ENCODE measurements around the gene CACNA1C. TPM values are rescaled to one million over a fixed set of nuclear protein-coding genes. Genes with fewer than 3 reads are reported as not detected.

CACNA1C gene
- total RNA-seq, 4 donors from 2014 or later: 0.38 to 2.4 (median 1.4) TPM

DNA sequence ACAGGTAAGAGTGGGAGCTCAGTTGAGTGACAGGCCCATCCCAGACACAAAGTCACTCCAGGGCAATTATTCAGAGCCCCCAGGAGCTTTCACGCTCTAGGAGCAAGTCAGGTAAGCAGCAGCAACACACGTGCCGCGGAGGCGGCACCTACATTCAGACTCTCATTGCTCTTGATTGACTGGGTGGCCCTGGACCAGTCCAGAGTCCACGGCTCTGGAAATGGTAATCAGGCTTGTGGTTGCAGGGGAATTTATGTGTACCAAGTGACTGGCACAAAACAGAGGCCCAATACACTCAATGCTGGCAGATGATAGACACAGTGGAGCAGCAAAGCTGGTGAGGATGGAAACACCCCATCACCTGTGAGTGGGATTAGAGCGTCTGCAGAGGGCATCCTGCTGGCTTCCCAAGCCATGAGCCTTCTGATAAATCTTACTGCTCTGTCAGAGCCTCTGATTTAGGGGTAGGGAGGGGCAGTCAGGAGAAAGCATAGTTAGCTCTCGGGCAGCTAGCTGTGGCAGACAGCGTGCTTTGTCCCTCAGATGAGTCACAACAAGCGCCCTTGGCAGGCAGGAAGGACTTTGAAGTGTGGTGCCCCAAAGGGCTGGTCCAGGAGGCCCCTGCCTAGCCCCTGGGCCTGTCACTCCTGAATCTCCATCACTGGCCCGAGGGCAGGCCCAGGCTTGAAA, 344.7 kb downstream of the CACNA1C start:
- WGBS, 2 donors: 80 to 88% methylated on average over 11 of the region's 11 CpGs
- intact Hi-C loops (cut with DNase I; ENCODE audit: low total_unique reads): no loop called here
- no peak for DNase-seq (ENCODE audit: low spot score in 2 of 2)
- H3K4me3 ChIP-seq (ENCODE audit: low read depth, poor library complexity, severe bottlenecking): no peak overlapping the region
- TF ChIP-seq, protein P1, sequence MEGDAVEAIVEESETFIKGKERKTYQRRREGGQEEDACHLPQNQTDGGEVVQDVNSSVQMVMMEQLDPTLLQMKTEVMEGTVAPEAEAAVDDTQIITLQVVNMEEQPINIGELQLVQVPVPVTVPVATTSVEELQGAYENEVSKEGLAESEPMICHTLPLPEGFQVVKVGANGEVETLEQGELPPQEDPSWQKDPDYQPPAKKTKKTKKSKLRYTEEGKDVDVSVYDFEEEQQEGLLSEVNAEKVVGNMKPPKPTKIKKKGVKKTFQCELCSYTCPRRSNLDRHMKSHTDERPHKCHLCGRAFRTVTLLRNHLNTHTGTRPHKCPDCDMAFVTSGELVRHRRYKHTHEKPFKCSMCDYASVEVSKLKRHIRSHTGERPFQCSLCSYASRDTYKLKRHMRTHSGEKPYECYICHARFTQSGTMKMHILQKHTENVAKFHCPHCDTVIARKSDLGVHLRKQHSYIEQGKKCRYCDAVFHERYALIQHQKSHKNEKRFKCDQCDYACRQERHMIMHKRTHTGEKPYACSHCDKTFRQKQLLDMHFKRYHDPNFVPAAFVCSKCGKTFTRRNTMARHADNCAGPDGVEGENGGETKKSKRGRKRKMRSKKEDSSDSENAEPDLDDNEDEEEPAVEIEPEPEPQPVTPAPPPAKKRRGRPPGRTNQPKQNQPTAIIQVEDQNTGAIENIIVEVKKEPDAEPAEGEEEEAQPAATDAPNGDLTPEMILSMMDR (IDR thresholded peaks at IDR 0.05): no peak
- no peak for TF ChIP-seq POLR2A (IDR thresholded peaks at IDR 0.05)

DNA sequence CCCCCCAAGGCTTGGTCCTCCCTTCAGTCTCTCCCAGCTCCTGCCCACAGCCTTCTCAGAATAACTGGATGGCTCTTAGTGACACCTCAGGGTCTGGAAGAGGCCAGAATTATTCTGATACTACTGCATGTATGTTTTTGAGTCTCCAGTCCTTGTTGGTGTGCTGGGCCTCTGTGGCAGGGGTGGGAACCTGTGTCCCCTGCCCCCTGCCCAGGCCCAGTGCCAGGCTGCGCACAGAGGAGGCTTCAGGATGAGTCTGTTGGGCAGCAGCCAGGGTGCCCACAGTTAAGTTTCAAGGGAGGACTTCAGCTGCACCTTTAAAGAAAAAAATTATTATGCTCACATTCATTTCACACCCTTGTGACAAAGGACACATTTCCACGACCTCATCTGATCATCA, 348.3 kb downstream of the CACNA1C start:
- 57 to 60% methylated on average over 2 of the region's 2 CpGs for WGBS, 2 donors
- DNase-seq (ENCODE audit: low spot score in 2 of 2): no peak
- no peak overlapping the region for H3K4me3 ChIP-seq (ENCODE audit: low read depth, poor library complexity, severe bottlenecking)
- intact Hi-C loops (cut with DNase I; ENCODE audit: low total_unique reads): no loop called here
- TF ChIP-seq POLR2A (IDR thresholded peaks at IDR 0.05): no peak
- TF ChIP-seq, protein P1 (IDR thresholded peaks at IDR 0.05): no peak

DNA sequence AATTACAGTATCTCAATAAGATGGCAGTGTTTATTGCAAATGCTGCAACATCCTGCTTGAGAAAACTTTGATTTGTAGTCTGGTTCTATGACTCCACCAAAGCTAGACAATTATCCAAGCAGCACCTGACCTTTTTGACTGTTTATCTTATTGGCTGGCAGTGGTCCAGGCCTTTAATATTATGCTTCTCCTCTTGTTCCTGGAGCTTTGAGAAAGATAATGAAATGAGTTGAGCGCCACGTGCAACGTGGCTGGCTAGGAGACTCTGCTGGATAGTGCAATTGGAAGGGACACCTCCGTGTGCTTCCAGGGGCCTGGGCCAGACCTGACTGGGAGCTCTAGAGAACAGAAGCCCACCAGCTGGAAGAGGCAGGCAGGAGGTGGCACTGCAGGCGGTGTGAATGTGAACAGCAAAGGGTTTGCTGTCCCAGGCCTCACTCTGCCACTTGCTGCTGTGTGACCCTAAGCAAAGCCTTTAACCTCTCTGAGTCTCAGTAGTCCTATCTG, 349.3 kb downstream of the CACNA1C start:
- H3K4me3 ChIP-seq (ENCODE audit: low read depth, poor library complexity, severe bottlenecking): no peak overlapping the region
- DNase-seq (ENCODE audit: low spot score in 2 of 2): no peak
- WGBS, 2 donors: 74 to 80% methylated on average over 4 to 5 of the region's 5 CpGs
- intact Hi-C loops (cut with DNase I; ENCODE audit: low total_unique reads): no loop called here
- TF ChIP-seq POLR2A (IDR thresholded peaks at IDR 0.05): no peak
- TF ChIP-seq, protein P1 (IDR thresholded peaks at IDR 0.05): no peak

DNA sequence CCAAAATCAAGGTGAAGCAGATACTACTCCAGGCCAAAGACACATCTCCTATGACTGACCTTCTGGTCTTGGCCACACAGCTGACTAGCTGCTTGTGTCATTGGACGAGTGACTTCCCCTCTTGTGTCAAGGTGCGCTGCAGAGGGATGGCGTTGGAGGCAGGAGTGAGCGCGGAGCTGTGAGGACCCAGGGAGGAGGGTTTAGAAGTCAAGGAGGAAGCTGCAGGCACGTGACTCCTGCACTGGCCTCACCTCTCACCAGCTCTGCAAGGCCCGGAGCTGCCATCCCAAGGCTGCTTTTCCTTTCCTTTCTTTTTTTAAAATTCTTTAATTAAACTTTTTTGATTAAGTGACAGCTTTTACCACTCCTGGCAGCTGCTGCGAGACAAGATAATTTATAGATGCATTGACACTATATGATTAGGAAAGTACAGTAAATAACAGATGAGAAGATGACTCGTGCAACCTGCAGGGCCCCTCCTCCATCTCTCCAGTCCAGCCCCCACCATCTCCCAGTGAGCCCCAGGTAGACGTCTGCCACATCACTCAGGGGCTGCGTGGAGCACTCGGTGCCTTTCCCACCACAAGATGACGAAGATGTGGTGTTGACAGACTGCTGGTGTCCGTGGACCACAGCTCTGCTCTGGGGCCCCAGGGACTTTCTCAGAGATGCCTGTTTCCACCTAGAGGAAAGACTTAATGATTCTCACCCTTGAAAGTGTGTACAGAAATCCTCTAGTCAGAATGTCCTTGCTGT, 350.6 kb downstream of the CACNA1C start:
- intact Hi-C loops (cut with DNase I; ENCODE audit: low total_unique reads): no loop called here
- TF ChIP-seq POLR2A (IDR thresholded peaks at IDR 0.05): no peak
- TF ChIP-seq, protein P1 (IDR thresholded peaks at IDR 0.05): no peak
- 83 to 88% methylated on average over 14 of the region's 14 CpGs for WGBS, 2 donors
- no peak for DNase-seq (ENCODE audit: low spot score in 2 of 2)
- no peak overlapping the region for H3K4me3 ChIP-seq (ENCODE audit: low read depth, poor library complexity, severe bottlenecking)

DNA sequence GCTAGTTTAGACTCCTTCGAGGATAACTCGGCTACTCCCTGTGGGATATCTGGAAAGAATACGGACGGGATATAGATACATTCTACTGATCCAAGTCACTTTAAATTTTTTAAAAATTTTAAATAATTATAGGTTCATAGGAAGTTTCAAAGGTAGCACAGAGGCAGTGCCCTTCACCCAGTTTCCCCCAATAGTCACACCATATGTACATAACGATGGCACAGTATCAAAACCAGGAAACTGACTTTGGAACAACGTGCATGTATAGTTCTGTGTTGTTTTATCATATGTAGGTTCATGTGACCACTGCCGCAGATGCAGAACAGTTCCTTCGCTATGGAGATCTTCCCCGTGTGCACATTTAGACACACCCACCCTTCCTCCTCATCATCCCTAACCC, 352.3 kb downstream of the CACNA1C start:
- intact Hi-C loops (cut with DNase I; ENCODE audit: low total_unique reads): no loop called here
- TF ChIP-seq, protein P1 (IDR thresholded peaks at IDR 0.05): no peak
- TF ChIP-seq POLR2A (IDR thresholded peaks at IDR 0.05): no peak
- 85 to 93% methylated on average over 9 of the region's 9 CpGs for WGBS, 2 donors
- no peak overlapping the region for H3K4me3 ChIP-seq (ENCODE audit: low read depth, poor library complexity, severe bottlenecking)
- DNase-seq (ENCODE audit: low spot score in 2 of 2): no peak
